Prostate gland (tissue), 2 donors: ENCODE measurements around the gene CD209.

Experiments used
- CTCF ChIP-seq, 4 experiments: fragments of 200-600 bp in 2 of 4; fragments of 450-650 bp in 2 of 4; sonication (generic) in 2 of 4; IDR thresholded peaks; 1 replicate in 3 of 4; 2 replicates in 1 of 4; pipeline ENCODE4 v1.5.1; 2016 to 2019; ENCODE audit warnings: antibody characterized with exemption in 4 of 4, mild to moderate bottlenecking in 2 of 4, moderate library complexity in 2 of 4
- POLR2A ChIP-seq: fragments of 450-650 bp; IDR thresholded peaks from one replicate; pipeline ENCODE4 v1.6.1; 2016; ENCODE audit warnings: antibody characterized with exemption, mild to moderate bottlenecking
- POLR2AphosphoS5 ChIP-seq: sonication (generic); formaldehyde crosslinking; IDR thresholded peaks from one replicate; pipeline ENCODE4 v1.6.1; 2017; ENCODE audit warnings: antibody characterized with exemption

DNA sequence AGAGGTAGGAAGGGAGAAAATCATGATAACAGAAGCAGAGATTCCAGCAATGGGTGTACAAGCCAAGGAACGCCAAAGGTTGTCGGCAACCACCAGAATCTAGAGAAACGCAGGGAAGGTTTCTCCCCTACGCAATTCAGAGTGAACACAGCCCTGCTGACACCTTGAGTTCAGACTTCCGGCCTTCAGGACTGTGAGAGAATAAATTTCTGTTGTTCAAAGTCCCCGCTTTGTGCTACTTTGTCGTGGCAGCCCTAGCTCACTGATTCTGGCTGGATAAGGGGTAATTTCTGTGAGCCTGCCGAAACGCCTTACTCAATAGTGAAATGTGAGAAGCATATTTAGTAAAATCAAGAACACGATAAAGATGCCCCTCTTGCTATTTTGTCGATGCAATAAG is 10.1 kb downstream of the CD209 start:
- no peak for TF ChIP-seq POLR2AphosphoS5
- no peak for TF ChIP-seq CTCF (IDR thresholded peaks at IDR 0.05)
- no peak for TF ChIP-seq POLR2A
